Measurements from ENCODE around the gene CDH12.

The CDH12 gene

GRCh38 chr5:22627029-22627428 is 226.1 kb downstream of the CDH12 start:
- H3K4me3 ChIP-seq (ENCODE audit: low read depth, low read length) = no peak overlapping the region
- H3K27ac ChIP-seq = no peak overlapping the region

DNA sequence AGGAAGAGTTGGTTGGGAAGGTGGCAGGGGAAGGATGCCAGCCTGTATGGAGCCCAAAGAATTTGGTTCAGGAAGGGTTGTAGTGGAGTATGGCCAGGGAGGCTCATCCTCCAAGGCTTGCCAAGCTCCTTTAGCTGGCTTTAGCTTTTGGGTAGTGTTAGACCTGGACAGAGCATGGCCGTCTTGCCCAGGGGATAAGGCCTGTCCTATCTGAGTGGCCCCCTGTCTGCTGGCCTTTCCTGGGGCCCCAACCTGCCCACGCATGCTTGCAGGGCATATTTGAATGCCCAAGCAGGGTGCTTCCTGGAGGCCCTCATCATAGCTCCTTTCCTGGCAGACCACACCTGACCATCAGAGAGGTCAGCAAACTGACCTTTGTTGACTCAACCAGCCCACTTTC is 227.7 kb downstream of the CDH12 start:
- Histone ChIP-seq H3K4me3 (ENCODE audit: low read depth, low read length) (no peak overlapping the region), H3K36me3 (no peaks in the 10 kb centered on the region), H3K27me3 (ENCODE audit: insufficient read depth, low read depth, severe bottlenecking) (no peaks in the 10 kb centered on the region), H3K9me3 (ENCODE audit: severe bottlenecking) (peaks cover 5% of the 10 kb centered on the region), H3K27ac (no peak overlapping the region)
- DNase-seq = no peak
- TF ChIP-seq CTCF (IDR thresholded peaks at IDR 0.05; ENCODE audit: low read depth, low read length) = no peak

More at GRCh38 chr5:22627029-22627428, 226.1 kb downstream of the CDH12 start:
- Histone ChIP-seq H3K27me3 (ENCODE audit: insufficient read depth, low read depth, severe bottlenecking) (no peaks in the 10 kb centered on the region), H3K36me3 (no peaks in the 10 kb centered on the region), H3K9me3 (ENCODE audit: severe bottlenecking) (peaks cover 5% of the 10 kb centered on the region)
- TF ChIP-seq CTCF (IDR thresholded peaks at IDR 0.05; ENCODE audit: low read depth, low read length) = no peak
- no peak for DNase-seq

DNA sequence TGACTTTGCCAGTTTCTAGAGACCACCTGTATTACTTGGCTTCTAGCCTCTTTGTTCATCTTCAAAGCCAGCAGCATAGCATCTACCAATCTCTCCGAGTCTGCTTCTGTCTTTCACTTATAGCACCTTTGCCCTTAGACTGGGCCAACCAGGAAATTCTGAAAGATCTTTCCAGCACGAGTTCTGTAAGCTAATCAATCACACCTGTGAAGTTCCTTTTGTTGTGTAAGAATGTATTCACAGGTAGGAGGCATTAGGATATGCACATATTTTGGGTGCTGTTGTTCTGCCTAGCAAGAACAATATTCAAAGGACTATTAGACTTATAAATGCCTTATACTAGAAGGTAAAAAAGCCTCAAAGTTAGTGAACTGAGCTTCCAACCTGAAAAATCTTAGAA is 232.1 kb downstream of the CDH12 start:
- no peaks in the 10 kb centered on the region for H3K27me3 ChIP-seq (ENCODE audit: insufficient read depth, low read depth, severe bottlenecking)
- no peak overlapping the region for H3K4me3 ChIP-seq (ENCODE audit: low read depth, low read length)
- DNase-seq = no peak
- H3K27ac ChIP-seq = no peak overlapping the region
- peaks cover 5% of the 10 kb centered on the region for H3K9me3 ChIP-seq (ENCODE audit: severe bottlenecking)
- no peaks in the 10 kb centered on the region for H3K36me3 ChIP-seq
- no peak for TF ChIP-seq CTCF (IDR thresholded peaks at IDR 0.05; ENCODE audit: low read depth, low read length)

- Histone ChIP-seq H3K4me3 (ENCODE audit: low read depth, low read length) (no peak overlapping the region), H3K36me3 (no peaks in the 10 kb centered on the region), H3K9me3 (ENCODE audit: severe bottlenecking) (no peaks in the 10 kb centered on the region), H3K27me3 (ENCODE audit: insufficient read depth, low read depth, severe bottlenecking) (no peaks in the 10 kb centered on the region), H3K27ac (no peak overlapping the region)
- TF ChIP-seq CTCF (IDR thresholded peaks at IDR 0.05; ENCODE audit: low read depth, low read length) = no peak
- DNase-seq = no peak
Measured at GRCh38 chr5:22615964-22616363, 237.2 kb downstream of the CDH12 start.

DNA sequence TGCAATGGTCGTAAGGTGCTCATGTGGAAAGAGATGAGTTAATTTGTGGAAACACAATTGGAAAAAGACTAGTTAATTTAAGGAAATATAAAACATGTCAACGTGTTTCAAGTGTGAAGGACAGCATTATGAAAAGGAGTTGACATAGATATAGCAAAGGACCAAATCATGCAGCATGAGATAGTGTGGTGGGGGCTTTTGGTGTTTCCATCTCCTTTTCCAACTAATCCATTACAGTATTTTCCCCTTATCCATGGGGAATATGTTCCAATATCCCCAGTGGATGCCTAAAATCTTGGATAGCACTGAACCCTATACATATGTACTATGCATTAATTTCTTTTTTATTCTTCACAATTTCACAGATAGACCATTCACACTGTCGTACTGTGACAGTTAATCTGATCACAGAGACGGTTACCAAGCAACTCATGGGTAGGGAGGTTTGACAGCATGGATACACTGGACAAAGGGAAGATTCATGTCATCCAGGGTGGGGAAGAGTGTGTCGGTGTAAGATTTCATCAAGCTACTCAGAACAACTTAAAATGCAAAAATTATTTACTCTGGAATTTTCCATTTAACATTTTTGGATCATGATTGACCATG is 238.6 kb downstream of the CDH12 start:
- no peaks in the 10 kb centered on the region for H3K36me3 ChIP-seq
- no peaks in the 10 kb centered on the region for H3K9me3 ChIP-seq (ENCODE audit: severe bottlenecking)
- no peak overlapping the region for H3K27ac ChIP-seq
- H3K4me3 ChIP-seq (ENCODE audit: low read depth, low read length) = no peak overlapping the region
- H3K27me3 ChIP-seq (ENCODE audit: insufficient read depth, low read depth, severe bottlenecking) = no peaks in the 10 kb centered on the region
- no peak for TF ChIP-seq CTCF (IDR thresholded peaks at IDR 0.05; ENCODE audit: low read depth, low read length)
- DNase-seq = no peak

DNA sequence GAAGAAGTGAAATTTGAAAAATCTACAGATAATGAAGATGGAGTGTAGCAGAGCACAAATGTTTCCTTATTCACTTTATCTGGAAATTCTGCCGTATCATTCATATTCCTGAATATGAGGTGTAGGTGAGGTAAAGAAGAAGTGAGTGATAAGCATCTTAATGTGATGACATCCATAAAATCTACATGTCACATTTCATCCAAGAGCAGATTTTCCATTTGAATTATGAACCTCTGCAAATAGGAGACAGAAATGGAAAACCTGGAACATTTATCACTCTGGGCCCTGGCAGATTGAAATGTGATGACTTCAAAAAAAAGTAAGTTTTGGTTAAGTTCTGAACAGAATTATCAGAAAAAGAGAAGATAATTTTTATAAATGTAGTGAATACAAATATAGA is 240.2 kb downstream of the CDH12 start:
- Histone ChIP-seq H3K27me3 (ENCODE audit: insufficient read depth, low read depth, severe bottlenecking) (no peaks in the 10 kb centered on the region), H3K36me3 (no peaks in the 10 kb centered on the region), H3K4me3 (ENCODE audit: low read depth, low read length) (no peak overlapping the region), H3K9me3 (ENCODE audit: severe bottlenecking) (peaks cover 4% of the 10 kb centered on the region), H3K27ac (no peak overlapping the region)
- no peak for TF ChIP-seq CTCF (IDR thresholded peaks at IDR 0.05; ENCODE audit: low read depth, low read length)
- no peak for DNase-seq
